Endothelial cell of umbilical vein (primary cell): ENCODE results near the gene OTULINL. TPM values are rescaled to one million over a fixed set of nuclear protein-coding genes. Genes with fewer than 3 reads are reported as not detected.

Source experiments
- BruUV-seq: library from RNA; stranded (reverse); fragments of 400-500 nt; replicated peaks from 2 replicates; lab custom pipeline; 2021; lab: Mats Ljungman, UMichigan
- CTCF ChIA-PET: fragments of 300-600, 350-600 bp; sonication (Branson Sonifier 250); formaldehyde crosslinking; loops from one replicate; lab custom pipeline; 2021; ENCODE audit warnings: antibody characterized with exemption, inconsistent platforms; lab: Charles Lee
- POLR2A ChIA-PET: fragments of 300-600, 350-600 bp; sonication (Branson Sonifier 250); formaldehyde crosslinking; loops from one replicate; lab custom pipeline; 2021; ENCODE audit warnings: antibody characterized with exemption, inconsistent platforms; lab: Charles Lee
- DNase-seq: peaks from one replicate; pipeline ENCODE4 v3.0.0-alpha.2; 2011; ENCODE audit warnings: low read depth, low spot score
- FAIRE-seq: peaks from 2 replicates; lab custom pipeline; 2011; peaks lifted over from hg19 to GRCh38; lab: Jason Lieb, UNC
- H2AFZ ChIP-seq: 2 replicates; pipeline ENCODE4 v1.6.0; 2012; ENCODE audit warnings: low read depth, low read length, control low read depth, inconsistent platforms
- H3K27ac ChIP-seq: 2 replicates; pipeline ENCODE4 v1.5.1; 2011; ENCODE audit warnings: low read depth, mild to moderate bottlenecking, control low read depth, low read length, moderate library complexity; ENCODE audit not compliant: insufficient read depth
- H3K27me3 ChIP-seq, 2 experiments: 2 replicates each; pipeline versions ENCODE4 v1.6.0 to v1.6.1; 2011; ENCODE audit warnings: low read length in 2 of 2, mixed read lengths in 1 of 2; ENCODE audit not compliant: control insufficient read depth in 2 of 2, insufficient read depth in 2 of 2
- H3K36me3 ChIP-seq, 2 experiments: 2 replicates in 1 of 2; 3 replicates in 1 of 2; pipeline ENCODE4 v1.5.1; 2011; ENCODE audit warnings: low read length in 2 of 2, mild to moderate bottlenecking in 1 of 2, moderate library complexity in 1 of 2; ENCODE audit not compliant: control insufficient read depth in 2 of 2, insufficient read depth in 2 of 2; ENCODE audit errors: extremely low read depth in 1 of 2
- H3K4me1 ChIP-seq: 3 replicates; pipeline ENCODE4 v1.5.1; 2011; ENCODE audit warnings: mild to moderate bottlenecking, low read length; ENCODE audit not compliant: control insufficient read depth, insufficient read depth; ENCODE audit errors: extremely low read depth
- H3K4me2 ChIP-seq: 2 replicates; pipeline ENCODE4 v1.6.1; 2011; ENCODE audit warnings: low read length, control low read depth, mixed read lengths; ENCODE audit not compliant: insufficient read depth
- H3K4me3 ChIP-seq, 3 experiments: fragments of 200-600 bp in 1 of 3; sonication (generic), shearing (Covaris generic) in 1 of 3; replicated peaks in 1 of 3; 2 replicates each; pipeline ENCODE4 v1.5.1; 2011 to 2016; ENCODE audit warnings: control low read depth in 3 of 3, low read length in 3 of 3, mild to moderate bottlenecking in 2 of 3, inconsistent platforms in 1 of 3, low read depth in 1 of 3, moderate library complexity in 1 of 3; ENCODE audit not compliant: insufficient read depth in 1 of 3
- H3K79me2 ChIP-seq: 2 replicates; pipeline ENCODE4 v1.6.0; 2012; ENCODE audit warnings: low read length, inconsistent platforms; ENCODE audit not compliant: control insufficient read depth, insufficient read depth
- H3K9ac ChIP-seq: replicated peaks from 2 replicates; pipeline ENCODE3; 2011; ENCODE audit warnings: low read length, control low read depth; ENCODE audit not compliant: insufficient read depth; ENCODE audit errors: extremely low read depth
- H3K9me1 ChIP-seq: replicated peaks from 3 replicates; pipeline ENCODE4 v1.6.0; 2011; ENCODE audit warnings: mild to moderate bottlenecking, low read length; ENCODE audit not compliant: control insufficient read depth, insufficient read depth; ENCODE audit errors: extremely low read depth
- H3K9me3 ChIP-seq: replicated peaks from 2 replicates; pipeline ENCODE4 v1.5.1; 2012; ENCODE audit warnings: low read length, inconsistent platforms; ENCODE audit not compliant: control insufficient read depth, insufficient read depth
- H4K20me1 ChIP-seq: replicated peaks from 2 replicates; pipeline ENCODE3; 2011; ENCODE audit warnings: mild to moderate bottlenecking, low read length; ENCODE audit not compliant: control insufficient read depth, insufficient read depth; ENCODE audit errors: extremely low read depth
- EZH2 ChIP-seq: IDR thresholded peaks from 2 replicates; pipeline ENCODE4 v1.6.1; 2012; ENCODE audit warnings: borderline replicate concordance, low read depth, mild to moderate bottlenecking, moderate library complexity, low read length, inconsistent platforms; ENCODE audit not compliant: severe bottlenecking
- FOS ChIP-seq: IDR thresholded peaks from 2 replicates; pipeline ENCODE4 v1.6.1; 2011; ENCODE audit warnings: mild to moderate bottlenecking, low read length, moderate library complexity, borderline replicate concordance; ENCODE audit not compliant: insufficient read depth
- GATA2 ChIP-seq: IDR thresholded peaks from 2 replicates; pipeline ENCODE4 v1.7.0; 2011; ENCODE audit warnings: low read depth, mild to moderate bottlenecking, moderate library complexity, mixed read lengths, low read length; ENCODE audit not compliant: insufficient read length, insufficient read depth
- JUN ChIP-seq: IDR thresholded peaks from 2 replicates; pipeline ENCODE4 v1.6.1; 2011; ENCODE audit warnings: borderline replicate concordance, low read depth; ENCODE audit not compliant: insufficient read length, insufficient read depth
- MYC ChIP-seq: IDR thresholded peaks from one replicate; pipeline ENCODE4 v1.6.1; 2011; ENCODE audit warnings: mild to moderate bottlenecking, low read depth, low read length
- POLR2A ChIP-seq: IDR thresholded peaks from 2 replicates; pipeline ENCODE4 v1.6.1; 2012; ENCODE audit warnings: low read depth, mild to moderate bottlenecking, control low read depth, low read length
- POLR2AphosphoS5 ChIP-seq: IDR thresholded peaks from 2 replicates; pipeline ENCODE4 v1.6.1; 2012; ENCODE audit warnings: low read depth, mild to moderate bottlenecking, control low read depth, low read length, moderate library complexity; ENCODE audit not compliant: insufficient read depth
- dilution Hi-C: fragments of 300-500 bp; cut with MboI; formaldehyde crosslinking; loops from one replicate; pipeline ENCODE4 v1.15.0; 2019; ENCODE audit warnings: low sequenced_read_pairs; ENCODE audit not compliant: extremely low pct_ligation_motif_present
- intact Hi-C: fragments of 100-400 bp; cut with micrococcal nuclease; formaldehyde crosslinking; loops from one replicate; pipeline ENCODE4 v1.10.0; 2022
- polyA plus RNA-seq, 4 experiments: library from polyadenylated mRNA; depleted of rRNA in 3 of 4; stranded (reverse) in 3 of 4; unstranded in 1 of 4; fragments of >200 nt; gene quantifications; 2 replicates each; pipeline versions ENCODE4 v1.2.1 to v1.2.3, GENCODE V29; 2011 to 2012; ENCODE audit warnings: missing spikeins in 1 of 4
- total RNA-seq: library from RNA; stranded (reverse); gene quantifications from 2 replicates; pipeline ENCODE4 v1.2.3, GENCODE V29; 2021
- TF ChIP-seq, protein P1 (sequence below), 2 donors: IDR thresholded peaks; 1 replicate in 1 of 2; 2 replicates in 1 of 2; pipeline ENCODE4 v1.5.1; 2011; ENCODE audit warnings: low read length in 2 of 2, mild to moderate bottlenecking in 2 of 2, moderate library complexity in 2 of 2, control low read depth in 1 of 2, inconsistent platforms in 1 of 2, low read depth in 1 of 2; ENCODE audit not compliant: insufficient read depth in 1 of 2; ENCODE audit errors: extremely low read depth in 1 of 2
- TF ChIP-seq, protein P2 (sequence below): IDR thresholded peaks from 2 replicates; pipeline ENCODE4 v1.6.1; 2011; ENCODE audit not compliant: insufficient read depth, insufficient read length

Gene OTULINL
- total and polyA plus RNA-seq, 2 donors (not counting 3 experiments of a cell fraction or from before 2014, with no cell fraction given), result 0.08 to 0.42 TPM

DNA sequence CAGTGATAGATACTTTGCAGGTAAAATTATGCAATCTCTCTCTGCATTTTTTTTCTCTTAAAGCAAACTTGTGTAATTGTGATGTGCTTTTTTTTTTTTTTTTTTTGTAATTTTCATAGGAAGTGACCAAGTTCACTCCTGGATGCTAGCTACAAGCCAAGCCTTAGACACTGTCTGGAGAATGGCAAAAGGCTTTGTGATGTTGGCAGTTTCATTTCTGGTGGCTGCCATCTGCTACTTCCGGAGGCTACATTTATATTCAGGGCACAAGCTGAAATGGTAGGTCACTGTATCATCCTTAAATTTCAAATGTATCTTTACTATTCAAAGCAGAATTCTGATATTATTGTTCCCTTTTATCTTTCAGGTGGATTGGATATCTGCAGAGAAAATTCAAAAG is 19.3 kb downstream of the OTULINL start:
- H3K9ac ChIP-seq, result no peak overlapping the region
- H3K36me3 ChIP-seq, result no peaks in the 10 kb centered on the region
- no peaks in the 10 kb centered on the region for H3K9me1 ChIP-seq
- DNase-seq (no peak), FAIRE-seq (no peak)
- no peak overlapping the region for H3K4me3 ChIP-seq
- H3K4me2 ChIP-seq, result no peak overlapping the region
- no peaks in the 10 kb centered on the region for H3K79me2 ChIP-seq
- ChIA-PET CTCF (interaction anchor here (0.6 kb wide), 1 partner anchor 86 kb away, joined by 4 read pairs; no protein-coding TSS in a partner anchor), POLR2A (no interaction called here)
- H4K20me1 ChIP-seq, result no peaks in the 10 kb centered on the region
- peaks cover 1 to 11% of the 10 kb centered on the region in 2 experiments for H3K27me3 ChIP-seq
- no peaks in the 10 kb centered on the region for H3K4me1 ChIP-seq
- intact Hi-C loops (no loop called here), dilution Hi-C loops (no loop called here)
- no TSS peak for BruUV-seq
- H3K27ac ChIP-seq, result no peak overlapping the region
- no peak overlapping the region for H2AFZ ChIP-seq
- TF ChIP-seq, protein P1, sequence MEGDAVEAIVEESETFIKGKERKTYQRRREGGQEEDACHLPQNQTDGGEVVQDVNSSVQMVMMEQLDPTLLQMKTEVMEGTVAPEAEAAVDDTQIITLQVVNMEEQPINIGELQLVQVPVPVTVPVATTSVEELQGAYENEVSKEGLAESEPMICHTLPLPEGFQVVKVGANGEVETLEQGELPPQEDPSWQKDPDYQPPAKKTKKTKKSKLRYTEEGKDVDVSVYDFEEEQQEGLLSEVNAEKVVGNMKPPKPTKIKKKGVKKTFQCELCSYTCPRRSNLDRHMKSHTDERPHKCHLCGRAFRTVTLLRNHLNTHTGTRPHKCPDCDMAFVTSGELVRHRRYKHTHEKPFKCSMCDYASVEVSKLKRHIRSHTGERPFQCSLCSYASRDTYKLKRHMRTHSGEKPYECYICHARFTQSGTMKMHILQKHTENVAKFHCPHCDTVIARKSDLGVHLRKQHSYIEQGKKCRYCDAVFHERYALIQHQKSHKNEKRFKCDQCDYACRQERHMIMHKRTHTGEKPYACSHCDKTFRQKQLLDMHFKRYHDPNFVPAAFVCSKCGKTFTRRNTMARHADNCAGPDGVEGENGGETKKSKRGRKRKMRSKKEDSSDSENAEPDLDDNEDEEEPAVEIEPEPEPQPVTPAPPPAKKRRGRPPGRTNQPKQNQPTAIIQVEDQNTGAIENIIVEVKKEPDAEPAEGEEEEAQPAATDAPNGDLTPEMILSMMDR (IDR thresholded peaks at IDR 0.05; ENCODE audit: extremely low read depth in 1 of 2, insufficient read depth in 1 of 2, low read depth in 1 of 2, low read length in 2 of 2), result no peak
- TF ChIP-seq GATA2 (no peak), POLR2AphosphoS5 (no peak), MYC (no peak), EZH2 (no peak), JUN (no peak), POLR2A (no peak), FOS (no peak)
- TF ChIP-seq, protein P2, sequence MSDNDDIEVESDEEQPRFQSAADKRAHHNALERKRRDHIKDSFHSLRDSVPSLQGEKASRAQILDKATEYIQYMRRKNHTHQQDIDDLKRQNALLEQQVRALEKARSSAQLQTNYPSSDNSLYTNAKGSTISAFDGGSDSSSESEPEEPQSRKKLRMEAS, result no peak
- no peaks in the 10 kb centered on the region for H3K9me3 ChIP-seq
